BLaER1 (cell line): ENCODE measurements around the gene CDC42EP4.

Source experiments
- H3K27ac ChIP-seq: shearing (Covaris generic); formaldehyde crosslinking; 2 replicates; pipeline ENCODE4 v1.8.1; 2022
- H3K27me3 ChIP-seq: shearing (Covaris generic); formaldehyde crosslinking; 2 replicates; pipeline ENCODE4 v1.8.1; 2022
- H3K36me3 ChIP-seq: shearing (Covaris generic); formaldehyde crosslinking; 2 replicates; pipeline ENCODE4 v1.8.1; 2022
- H3K4me1 ChIP-seq: shearing (Covaris generic); formaldehyde crosslinking; 2 replicates; pipeline ENCODE4 v1.8.1; 2022
- H3K4me2 ChIP-seq: shearing (Covaris generic); formaldehyde crosslinking; 2 replicates; pipeline ENCODE4 v1.8.1; 2022
- H3K4me3 ChIP-seq: shearing (Covaris generic); formaldehyde crosslinking; 2 replicates; pipeline ENCODE4 v1.8.1; 2022
- H3K9ac ChIP-seq: shearing (Covaris generic); formaldehyde crosslinking; 2 replicates; pipeline ENCODE4 v1.8.1; 2022
- H3K9me3 ChIP-seq: shearing (Covaris generic); formaldehyde crosslinking; 2 replicates; pipeline ENCODE4 v1.8.1; 2022
- H4K20me1 ChIP-seq: shearing (Covaris generic); formaldehyde crosslinking; 2 replicates; pipeline ENCODE4 v1.8.1; 2022
- Cebpa-rat ChIP-seq: shearing (Covaris generic); IDR thresholded peaks from 2 replicates; pipeline ENCODE4 v1.8.1; 2022

Gene CDC42EP4, protein sequence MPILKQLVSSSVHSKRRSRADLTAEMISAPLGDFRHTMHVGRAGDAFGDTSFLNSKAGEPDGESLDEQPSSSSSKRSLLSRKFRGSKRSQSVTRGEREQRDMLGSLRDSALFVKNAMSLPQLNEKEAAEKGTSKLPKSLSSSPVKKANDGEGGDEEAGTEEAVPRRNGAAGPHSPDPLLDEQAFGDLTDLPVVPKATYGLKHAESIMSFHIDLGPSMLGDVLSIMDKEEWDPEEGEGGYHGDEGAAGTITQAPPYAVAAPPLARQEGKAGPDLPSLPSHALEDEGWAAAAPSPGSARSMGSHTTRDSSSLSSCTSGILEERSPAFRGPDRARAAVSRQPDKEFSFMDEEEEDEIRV

DNA sequence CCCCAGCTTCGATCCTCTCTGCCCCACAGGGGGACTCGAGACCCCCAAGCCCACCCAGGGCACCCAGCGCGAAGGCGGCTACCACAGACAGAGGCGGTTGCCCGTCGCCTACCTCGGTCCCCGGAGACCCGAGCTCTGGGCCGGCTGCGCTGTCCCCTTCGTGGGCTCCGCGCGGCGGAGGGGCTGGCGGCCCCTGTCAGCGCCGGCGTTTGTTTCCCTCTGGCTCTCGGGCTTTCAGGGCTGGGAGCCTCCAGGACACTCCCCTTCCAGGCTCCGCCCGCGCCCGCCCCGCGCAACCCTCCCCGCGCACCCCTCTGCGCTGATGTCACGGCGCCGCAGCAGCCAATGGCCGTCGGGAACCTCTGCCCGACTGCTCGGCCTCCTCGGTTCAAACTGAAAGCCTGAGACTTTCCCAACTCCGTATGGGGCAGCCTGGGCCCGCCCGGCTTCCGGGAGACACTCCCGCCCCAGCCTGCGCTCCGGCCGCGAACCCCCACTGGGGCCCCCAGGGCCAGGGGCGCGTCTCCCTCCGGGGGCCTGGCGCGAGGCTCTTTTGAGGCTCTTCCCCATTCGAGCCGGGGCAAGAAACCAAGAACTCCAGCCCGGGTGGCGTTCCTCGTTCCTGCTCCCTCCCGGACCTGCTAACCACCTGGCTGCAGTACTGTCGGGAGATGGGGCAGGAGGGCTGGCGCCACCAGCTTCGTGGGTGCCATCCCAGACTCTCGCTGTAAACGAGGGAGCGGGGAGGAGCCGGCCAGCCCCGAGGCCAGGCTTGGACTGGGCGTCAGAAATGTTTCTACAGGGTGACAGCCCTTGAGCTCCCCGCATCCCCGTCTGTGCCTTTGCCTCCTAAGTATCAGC is at the start of gene CDC42EP4:
CDC42EP4 (minus strand) TSS at position 221 of the 861 bp plus-strand sequence. CDS start 25,501 bp downstream, outside the sequence.
- 0 out of 2 replicates have a peak, but pooled peaks cover 4% of the 10 kb centered on the region for H3K27me3 ChIP-seq
- no peaks in the 10 kb centered on the region for H3K36me3 ChIP-seq
- H3K9me3 ChIP-seq, result no peaks in the 10 kb centered on the region
- H4K20me1 ChIP-seq, result no peaks in the 10 kb centered on the region
- peak within 1 kb of the TSS; percentile 84 for H3K9ac ChIP-seq
- H3K27ac ChIP-seq, result peak within 1 kb of the TSS; percentile 69
- H3K4me1 ChIP-seq, result peaks cover 48% of the 10 kb centered on the region
- peak within 1 kb of the TSS; percentile 100 for H3K4me2 ChIP-seq
- H3K4me3 ChIP-seq, result peak within 1 kb of the TSS; percentile 93
- no peak for TF ChIP-seq Cebpa-rat

DNA sequence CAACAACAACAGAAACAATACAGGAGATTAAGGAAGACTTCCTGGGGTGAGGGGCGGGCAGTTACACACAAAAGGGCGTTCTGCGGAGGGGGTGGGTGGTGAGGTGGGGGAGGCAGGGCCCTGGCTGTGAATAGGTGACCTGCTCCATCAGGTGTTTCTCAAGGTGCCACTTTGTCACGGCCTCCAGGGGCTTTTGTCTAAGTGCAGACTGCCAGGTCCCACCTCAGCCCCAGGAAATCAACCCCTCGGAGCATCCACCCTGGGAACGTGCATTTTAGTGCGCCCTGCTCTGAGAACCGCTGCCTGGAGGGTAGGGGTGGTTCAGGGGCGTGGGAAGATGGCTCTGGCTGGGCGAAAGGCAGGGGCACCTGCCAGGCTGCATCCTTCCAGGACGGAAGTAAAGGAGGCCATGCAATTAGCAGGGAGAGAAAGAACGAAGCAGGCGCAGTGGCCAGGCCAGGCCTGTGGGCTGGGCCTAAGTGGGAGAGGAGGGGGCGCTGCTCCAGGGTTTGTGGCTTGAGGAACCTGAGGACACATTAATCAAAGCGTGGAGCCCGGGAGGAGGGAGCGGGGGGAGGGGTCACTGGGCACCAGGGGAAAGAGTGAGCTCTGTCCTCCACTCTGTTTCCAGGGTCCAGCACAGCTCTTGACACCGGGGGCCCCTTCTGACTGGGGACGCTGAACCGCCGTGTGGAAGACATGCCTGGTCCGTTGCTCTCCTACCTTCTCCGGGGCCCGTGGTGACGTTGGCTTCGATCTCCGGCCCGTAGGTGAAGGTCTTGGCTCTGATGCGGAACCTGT is 49.4 kb upstream of the CDC42EP4 start:
- H3K27ac ChIP-seq, result no peak overlapping the region
- peaks cover 12% of the 10 kb centered on the region for H3K4me1 ChIP-seq

DNA sequence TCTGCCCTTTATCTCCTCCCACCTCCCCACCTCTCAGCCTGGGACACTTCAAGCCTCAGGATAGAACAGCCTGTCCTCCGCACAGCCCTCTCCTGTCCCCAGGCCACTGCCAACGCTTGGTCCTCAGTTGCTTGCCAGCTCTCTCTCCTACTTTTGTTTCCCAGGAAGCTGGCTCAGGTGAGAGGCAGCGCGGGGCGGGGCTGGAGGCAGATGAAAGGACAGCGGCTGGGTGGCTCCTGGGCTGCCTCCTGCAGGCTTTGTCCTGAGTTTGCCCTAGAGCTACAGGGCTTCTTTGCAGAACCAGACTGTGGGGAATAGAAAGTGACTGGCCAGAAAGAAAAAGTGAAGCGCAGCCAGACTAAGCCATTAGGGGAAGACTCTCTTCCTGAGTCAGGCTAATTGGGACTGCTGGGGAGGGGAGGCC is 48.2 kb upstream of the CDC42EP4 start:
- Histone ChIP-seq H3K9ac (no peak overlapping the region), H3K4me2 (no peak overlapping the region), H3K4me1 (0 out of 2 replicates have a peak, but pooled peaks cover under 1% of the 10 kb centered on the region), H3K9me3 (no peaks in the 10 kb centered on the region), H4K20me1 (no peaks in the 10 kb centered on the region), H3K4me3 (no peak overlapping the region), H3K27ac (no peak overlapping the region), H3K36me3 (peaks cover 31% of the 10 kb centered on the region; the same call in 1 of the 2 replicates), H3K27me3 (no peaks in the 10 kb centered on the region)
- TF ChIP-seq Cebpa-rat, result no peak

More for the DNA sequence above, 49.4 kb upstream of the CDC42EP4 start:
- Histone ChIP-seq H3K36me3 (peaks cover 28% of the 10 kb centered on the region; the same call in 1 of the 2 replicates), H3K9me3 (no peaks in the 10 kb centered on the region), H3K9ac (no peak overlapping the region), H3K4me2 (no peak overlapping the region), H3K27me3 (no peaks in the 10 kb centered on the region), H4K20me1 (no peaks in the 10 kb centered on the region), H3K4me3 (no peak overlapping the region)
- TF ChIP-seq Cebpa-rat, result no peak

DNA sequence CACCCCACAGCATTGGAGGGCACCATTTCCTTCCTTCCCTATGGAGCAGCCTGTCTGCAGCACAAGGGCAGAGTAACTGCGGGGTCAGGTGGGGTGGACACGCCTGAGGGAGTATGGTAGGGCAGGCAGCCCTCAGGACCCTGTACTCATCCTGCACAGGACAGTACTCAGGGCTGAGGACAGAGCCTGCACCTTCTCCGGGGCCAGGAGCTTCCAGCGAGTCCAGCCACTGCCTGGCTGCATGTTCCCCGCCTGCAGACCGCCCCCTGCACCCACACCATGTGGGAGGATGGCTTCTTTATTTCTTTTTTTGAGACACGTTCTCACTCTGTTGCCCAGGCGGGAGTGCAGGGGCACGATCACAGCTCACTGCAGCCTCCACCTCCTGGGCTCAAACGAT is 47.6 kb upstream of the CDC42EP4 start:
- no peaks in the 10 kb centered on the region for H3K27me3 ChIP-seq
- H3K4me3 ChIP-seq, result no peak overlapping the region
- H3K4me1 ChIP-seq, result 0 out of 2 replicates have a peak, but pooled peaks cover under 1% of the 10 kb centered on the region
- no peak overlapping the region for H3K9ac ChIP-seq
- TF ChIP-seq Cebpa-rat, result no peak
- no peak overlapping the region for H3K27ac ChIP-seq
- H3K4me2 ChIP-seq, result no peak overlapping the region
- H3K9me3 ChIP-seq, result no peaks in the 10 kb centered on the region
- no peaks in the 10 kb centered on the region for H4K20me1 ChIP-seq
- H3K36me3 ChIP-seq, result peaks cover 34% of the 10 kb centered on the region; the same call in 1 of the 2 replicates

DNA sequence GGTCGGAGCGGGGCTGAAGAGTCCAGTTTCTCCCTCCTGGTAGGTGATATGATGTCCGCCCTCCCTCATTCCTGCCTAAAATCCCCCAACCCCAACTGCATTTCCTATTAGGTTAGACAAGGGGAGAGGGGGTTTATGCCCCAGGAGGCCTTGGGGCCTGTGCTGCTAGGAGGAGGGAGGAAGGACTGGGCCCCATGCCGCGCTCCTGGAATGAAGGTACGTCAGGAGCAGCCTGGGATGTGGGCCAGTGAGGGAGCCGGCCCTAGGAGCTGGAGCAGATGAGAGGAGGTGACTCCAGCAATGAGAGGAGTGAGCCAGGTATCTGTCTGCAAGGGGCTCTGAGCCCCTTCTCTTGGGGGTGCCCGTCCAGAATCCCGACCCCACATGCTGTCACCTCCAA is 46.9 kb upstream of the CDC42EP4 start:
- no peak overlapping the region for H3K4me2 ChIP-seq
- H3K27me3 ChIP-seq, result no peaks in the 10 kb centered on the region
- peaks cover 29% of the 10 kb centered on the region; the same call in 1 of the 2 replicates for H3K36me3 ChIP-seq
- no peaks in the 10 kb centered on the region for H3K9me3 ChIP-seq
- no peaks in the 10 kb centered on the region for H4K20me1 ChIP-seq
- no peak overlapping the region for H3K27ac ChIP-seq
- H3K4me1 ChIP-seq, result 0 out of 2 replicates have a peak, but pooled peaks cover 4% of the 10 kb centered on the region
- TF ChIP-seq Cebpa-rat, result no peak
- H3K9ac ChIP-seq, result no peak overlapping the region
- H3K4me3 ChIP-seq, result no peak overlapping the region

DNA sequence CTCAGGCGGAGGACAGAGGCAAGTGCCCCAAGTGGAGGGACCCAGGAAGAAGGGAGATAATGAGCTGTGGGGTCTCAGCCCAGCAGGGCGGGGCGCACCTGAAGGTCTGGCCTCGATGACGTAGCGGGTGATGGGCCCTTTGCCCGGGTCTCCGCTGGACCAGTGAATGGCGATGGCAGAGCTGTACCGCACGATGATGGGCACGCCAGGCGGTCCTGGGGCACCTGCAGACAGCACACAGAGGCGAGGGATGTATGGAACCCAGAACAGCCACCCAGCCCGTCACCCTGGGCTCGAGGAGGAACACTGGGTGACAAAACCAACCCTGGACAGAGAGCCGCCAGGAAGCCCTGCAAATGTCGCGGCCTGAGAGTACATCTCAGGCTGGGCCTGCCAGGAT is 46.2 kb upstream of the CDC42EP4 start:
- 0 out of 2 replicates have a peak, but pooled peaks cover 4% of the 10 kb centered on the region for H3K4me1 ChIP-seq
- H3K4me2 ChIP-seq, result no peak overlapping the region
- no peak for TF ChIP-seq Cebpa-rat
- no peaks in the 10 kb centered on the region for H3K9me3 ChIP-seq
- H3K27me3 ChIP-seq, result no peaks in the 10 kb centered on the region
- H3K4me3 ChIP-seq, result no peak overlapping the region
- no peak overlapping the region for H3K27ac ChIP-seq
- no peak overlapping the region for H3K9ac ChIP-seq
- peaks cover 27% of the 10 kb centered on the region; the same call in 1 of the 2 replicates for H3K36me3 ChIP-seq
- H4K20me1 ChIP-seq, result no peaks in the 10 kb centered on the region

DNA sequence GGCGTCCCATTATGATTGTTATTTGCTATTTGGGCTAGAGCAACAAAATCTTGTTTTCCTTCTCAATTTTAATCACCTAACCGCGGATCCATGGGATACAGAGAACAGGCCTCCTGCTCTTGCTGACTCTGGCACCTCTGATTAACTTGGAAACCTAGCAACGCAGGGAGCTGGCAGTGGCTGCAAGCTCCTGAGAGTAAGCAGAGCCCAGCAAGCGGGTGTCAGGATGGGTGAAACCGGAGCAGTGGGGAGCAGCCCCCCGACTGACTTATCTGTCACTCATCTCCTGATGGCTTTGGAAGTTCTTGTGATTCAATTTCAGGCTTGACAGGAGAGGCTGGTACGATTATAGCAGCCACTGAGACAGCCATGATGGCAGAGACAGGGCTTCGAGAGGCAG is 45.5 kb upstream of the CDC42EP4 start:
- Histone ChIP-seq H3K4me3 (no peak overlapping the region), H3K4me1 (0 out of 2 replicates have a peak, but pooled peaks cover 4% of the 10 kb centered on the region), H3K9me3 (no peaks in the 10 kb centered on the region), H3K9ac (no peak overlapping the region), H3K27me3 (no peaks in the 10 kb centered on the region), H3K27ac (no peak overlapping the region), H3K4me2 (no peak overlapping the region), H4K20me1 (no peaks in the 10 kb centered on the region), H3K36me3 (peaks cover 27% of the 10 kb centered on the region; the same call in 1 of the 2 replicates)
- TF ChIP-seq Cebpa-rat, result no peak

DNA sequence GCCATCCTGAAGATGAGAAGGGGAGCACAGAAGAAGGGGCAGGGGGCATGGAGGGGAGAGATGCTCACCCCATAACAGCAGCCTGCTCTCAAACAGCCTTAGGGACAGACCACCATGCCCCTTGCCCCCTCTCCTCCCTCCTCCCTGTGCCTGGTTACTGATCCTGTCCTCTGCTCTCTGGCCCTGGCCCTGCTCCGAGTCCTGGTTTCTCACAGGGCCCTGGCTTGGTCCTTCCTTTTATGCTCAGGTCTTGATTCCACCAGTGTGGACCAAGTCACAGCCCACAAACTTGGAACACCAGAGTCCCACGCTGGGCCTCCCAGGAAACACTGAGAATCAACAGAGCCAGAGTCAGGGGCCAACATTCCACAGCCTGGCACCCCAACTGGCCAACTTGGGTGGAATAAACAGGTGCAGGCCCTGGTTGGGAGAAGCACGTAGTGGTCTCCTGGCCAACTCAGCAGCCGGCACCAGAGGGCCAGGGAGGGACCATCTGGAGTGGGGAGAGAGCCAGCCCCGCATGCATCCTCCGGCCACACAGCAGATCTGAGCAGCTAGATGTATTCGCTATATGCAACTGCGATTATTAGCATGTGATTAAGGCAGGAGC is 44.9 kb upstream of the CDC42EP4 start:
- peaks cover 25% of the 10 kb centered on the region; the same call in 1 of the 2 replicates for H3K36me3 ChIP-seq
- H3K9ac ChIP-seq, result no peak overlapping the region
- H3K27me3 ChIP-seq, result no peaks in the 10 kb centered on the region
- H4K20me1 ChIP-seq, result no peaks in the 10 kb centered on the region
- H3K4me2 ChIP-seq, result no peak overlapping the region
- H3K27ac ChIP-seq, result no peak overlapping the region
- 0 out of 2 replicates have a peak, but pooled peaks cover 4% of the 10 kb centered on the region for H3K4me1 ChIP-seq
- no peak overlapping the region for H3K4me3 ChIP-seq
- TF ChIP-seq Cebpa-rat, result no peak
- H3K9me3 ChIP-seq, result no peaks in the 10 kb centered on the region
